Smooth muscle cell (in vitro differentiated cells): ENCODE data around the gene ARHGAP4. TPM values are rescaled to one million over a fixed set of nuclear protein-coding genes. Genes with fewer than 3 reads are reported as not detected.
A peak's percentile ranks its signal among the peaks of the same experiment; 100 is the strongest.

Experiments
- DNase-seq: peaks from one replicate; lab custom pipeline; 2025; ENCODE audit not compliant: unreplicated experiment; lab: John Stamatoyannopoulos, UW
- H2AFZ ChIP-seq: fragments of 200-600 bp; sonication (generic); 2 replicates; pipeline ENCODE4 v1.6.0; 2016; ENCODE audit warnings: antibody characterized with exemption, low read depth, mild to moderate bottlenecking
- H3F3A ChIP-seq: fragments of 200-600 bp; sonication (generic); 2 replicates; pipeline ENCODE4 v1.6.0; 2017; ENCODE audit warnings: antibody characterized with exemption, low read depth
- H3K27ac ChIP-seq: fragments of 200-600 bp; sonication (generic); 2 replicates; pipeline ENCODE4 v1.5.1; 2016; ENCODE audit warnings: low read depth, mild to moderate bottlenecking
- H3K27me3 ChIP-seq: fragments of 200-600 bp; sonication (generic); 2 replicates; pipeline ENCODE4 v1.6.1; 2016; ENCODE audit warnings: low read depth, mild to moderate bottlenecking
- H3K36me3 ChIP-seq: fragments of 200-600 bp; sonication (generic); 2 replicates; pipeline ENCODE4 v1.5.1; 2016; ENCODE audit warnings: low read depth
- H3K4me1 ChIP-seq: fragments of 200-600 bp; sonication (generic); 2 replicates; pipeline ENCODE4 v1.5.1; 2016; ENCODE audit warnings: low read depth
- H3K4me2 ChIP-seq: fragments of 200-600 bp; sonication (generic); 2 replicates; pipeline ENCODE4 v1.6.0; 2016; ENCODE audit warnings: mild to moderate bottlenecking
- H3K4me3 ChIP-seq: fragments of 200-600 bp; sonication (generic); 2 replicates; pipeline ENCODE4 v1.5.1; 2016; ENCODE audit warnings: mild to moderate bottlenecking
- H3K79me2 ChIP-seq: fragments of 200-600 bp; sonication (generic); 2 replicates; pipeline ENCODE4 v1.6.0; 2016; ENCODE audit warnings: low read depth, mild to moderate bottlenecking
- H3K9ac ChIP-seq: fragments of 200-600 bp; sonication (generic); 2 replicates; pipeline ENCODE4 v1.6.0; 2016; ENCODE audit warnings: low read depth
- H3K9me3 ChIP-seq: fragments of 200-600 bp; sonication (generic); replicated peaks from 2 replicates; pipeline ENCODE4 v1.5.1; 2016; ENCODE audit warnings: low read depth
- H4K20me1 ChIP-seq: fragments of 200-600 bp; sonication (generic); 2 replicates; pipeline ENCODE4 v1.6.0; 2016; ENCODE audit warnings: low read depth
- CTCF ChIP-seq: fragments of 200-600 bp; sonication (generic); IDR thresholded peaks from 2 replicates; pipeline ENCODE4 v1.5.1; 2017; ENCODE audit warnings: borderline replicate concordance, mild to moderate bottlenecking, antibody characterized with exemption; ENCODE audit not compliant: insufficient read depth, poor library complexity, severe bottlenecking
- WGBS: methylation state at CpG from one replicate; pipeline ENCODE4 v1.1.7; 2016; ENCODE audit warnings: low lambda C conversion rate; 5-methylcytosine and 5-hydroxymethylcytosine counted together
- polyA plus RNA-seq: library from polyadenylated mRNA; unstranded; fragments of >200 nt; fragmentation: Nextera tagmentation; extraction: Ambion mirVana; gene quantifications from 2 replicates; pipeline ENCODE4 v1.2.1, GENCODE V29; 2016
- total RNA-seq: library from RNA; depleted of rRNA; stranded (reverse); fragments of >200 nt; gene quantifications from 2 replicates; pipeline ENCODE4 v1.2.3, GENCODE V29; 2014

ARHGAP4 gene
- total and polyA plus RNA-seq, 2 experiments from 2014 or later: 7.6 to 11.5 TPM

DNA sequence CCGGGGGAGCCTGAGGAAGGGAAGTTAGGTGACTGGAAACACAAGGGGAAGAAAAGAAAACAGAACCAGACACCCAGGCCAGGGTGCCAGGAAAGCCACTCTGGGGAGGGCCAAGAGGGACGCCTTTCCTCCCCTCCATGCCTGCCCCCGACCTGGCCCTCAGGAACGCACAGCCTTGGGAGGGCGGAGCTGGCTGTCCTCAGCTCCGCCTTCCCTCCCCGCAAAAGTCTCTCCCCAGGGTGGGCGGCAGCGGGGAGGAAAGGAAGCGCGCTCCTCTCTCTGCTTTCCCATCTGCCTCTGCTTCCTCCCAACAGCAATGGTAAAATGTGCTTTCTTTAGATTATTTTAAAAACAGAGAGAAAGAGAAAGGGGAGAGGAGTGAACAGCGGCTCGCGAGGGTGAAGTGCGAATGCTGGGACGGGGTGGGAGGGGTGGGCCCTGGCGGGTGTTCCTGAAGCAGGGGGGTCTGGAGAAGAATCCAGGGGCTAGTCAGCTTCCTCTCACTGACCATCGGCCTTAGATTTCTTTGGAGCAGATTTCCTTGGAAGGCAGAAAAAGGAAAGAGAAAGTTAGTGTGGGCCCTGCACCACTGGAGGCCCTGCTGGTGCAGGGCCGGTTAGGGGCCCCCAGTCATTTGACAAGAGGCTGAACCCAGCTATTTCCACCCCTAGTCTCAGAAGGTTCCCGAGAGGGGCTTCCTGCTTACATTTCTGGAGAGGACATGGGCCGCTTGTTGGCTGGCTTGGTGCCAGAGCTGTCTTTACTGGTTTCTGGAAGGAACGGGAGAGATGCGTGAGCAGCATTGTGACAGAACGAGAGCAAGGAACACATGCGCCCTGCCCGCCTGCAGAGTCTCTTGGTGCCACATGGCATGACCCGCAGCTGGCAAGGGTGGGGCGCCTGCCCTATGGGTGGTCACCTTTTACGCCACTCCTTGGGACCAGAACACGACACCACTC is 23.1 kb upstream of the ARHGAP4 start:
- H3K4me1 ChIP-seq: no peaks in the 10 kb centered on the region
- 88% methylated on average over 25 of the region's 30 CpGs for WGBS
- H3K27ac ChIP-seq: no peak overlapping the region
- DNase-seq: no peak
- no peak overlapping the region for H3K4me2 ChIP-seq
- no peaks in the 10 kb centered on the region for H3K9me3 ChIP-seq
- no peaks in the 10 kb centered on the region for H3K27me3 ChIP-seq
- H2AFZ ChIP-seq: no peak overlapping the region
- H3K9ac ChIP-seq: no peak overlapping the region
- H3F3A ChIP-seq: no peaks in the 10 kb centered on the region
- H3K36me3 ChIP-seq: no peaks in the 10 kb centered on the region
- no peak for TF ChIP-seq CTCF
- peaks cover 5% of the 10 kb centered on the region for H4K20me1 ChIP-seq
- H3K4me3 ChIP-seq: no peak overlapping the region
- H3K79me2 ChIP-seq: no peaks in the 10 kb centered on the region

DNA sequence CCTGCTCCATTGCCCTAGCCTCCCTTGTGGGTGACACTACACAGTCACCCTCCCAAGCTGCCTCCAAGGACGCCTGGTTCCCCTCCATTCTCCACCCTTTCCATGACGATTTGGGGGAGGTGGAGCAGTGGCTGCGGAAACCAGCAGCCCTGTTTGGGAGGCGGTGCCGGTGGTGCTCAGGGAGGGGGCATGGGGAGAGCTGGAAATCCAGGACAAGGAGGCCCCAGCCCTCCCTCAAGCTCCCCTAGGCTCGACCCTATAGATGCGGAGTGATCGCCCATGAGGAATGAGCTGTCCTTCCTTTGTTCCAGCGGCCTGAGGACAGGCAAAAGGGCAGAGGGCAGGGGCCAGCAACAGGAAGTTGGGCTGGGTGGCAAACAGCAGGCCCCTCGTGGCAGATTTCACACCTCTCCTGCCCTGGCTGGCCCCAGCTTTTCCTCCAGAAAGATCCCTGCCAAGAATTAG is 22.0 kb upstream of the ARHGAP4 start:
- Histone ChIP-seq H3K36me3 (no peaks in the 10 kb centered on the region), H3F3A (no peaks in the 10 kb centered on the region), H3K27me3 (no peaks in the 10 kb centered on the region), H3K4me1 (no peaks in the 10 kb centered on the region), H3K27ac (no peak overlapping the region), H3K79me2 (no peaks in the 10 kb centered on the region), H2AFZ (no peak overlapping the region), H3K9ac (no peak overlapping the region), H4K20me1 (peaks cover 3% of the 10 kb centered on the region), H3K9me3 (no peaks in the 10 kb centered on the region), H3K4me3 (no peak overlapping the region), H3K4me2 (no peak overlapping the region)
- 70% methylated on average over 10 of the region's 10 CpGs for WGBS
- TF ChIP-seq CTCF: no peak
- DNase-seq: no peak

- WGBS: 71% methylated on average over 18 of the region's 19 CpGs
- no peak overlapping the region for H3K9ac ChIP-seq
- no peak overlapping the region for H3K4me3 ChIP-seq
- DNase-seq: no peak
- H3K9me3 ChIP-seq: no peaks in the 10 kb centered on the region
- H3F3A ChIP-seq: no peaks in the 10 kb centered on the region
- H2AFZ ChIP-seq: no peak overlapping the region
- H3K79me2 ChIP-seq: no peaks in the 10 kb centered on the region
- no peaks in the 10 kb centered on the region for H3K4me1 ChIP-seq
- H3K27me3 ChIP-seq: no peaks in the 10 kb centered on the region
- H3K4me2 ChIP-seq: no peak overlapping the region
- H3K27ac ChIP-seq: no peak overlapping the region
- H4K20me1 ChIP-seq: no peaks in the 10 kb centered on the region
- H3K36me3 ChIP-seq: no peaks in the 10 kb centered on the region
- peak; percentile 66 for TF ChIP-seq CTCF
Measured at GRCh38 chrX:153947009-153947769, 21.1 kb upstream of the ARHGAP4 start.
